GM12878 (cell line): ENCODE measurements around the gene ANKRD23. TPM values are rescaled to one million over a fixed set of nuclear protein-coding genes. Genes with fewer than 3 reads are reported as not detected.
A peak's percentile ranks its signal among the peaks of the same experiment; 100 is the strongest.

ENCODE experiments used
- ATAC-seq: fragments of 200-7000 bp; cut with Tn5 transposase; 3 replicates; pipeline ENCODE4 v1.9.1; 2020; ENCODE audit warnings: mild to moderate bottlenecking, moderate library complexity
- BruUV-seq: library from RNA; stranded (reverse); fragments of 400-500 nt; replicated peaks from 2 replicates; lab custom pipeline; 2021; lab: Mats Ljungman, UMichigan
- CTCF ChIA-PET: fragments of 300-600 bp; sonication (Branson Sonifier 250); formaldehyde crosslinking; extraction: SDS; loops from one replicate; lab custom pipeline; 2021; ENCODE audit warnings: inconsistent platforms; lab: Yijun Ruan, JAX
- POLR2A ChIA-PET: fragments of 350-600 bp; formaldehyde crosslinking; extraction: SDS; loops from one replicate; lab custom pipeline; 2021; ENCODE audit warnings: inconsistent platforms; lab: Charles Lee
- RAD21 ChIA-PET: fragments of 300-600 bp; sonication (Branson Sonifier 250); formaldehyde crosslinking; loops from one replicate; lab custom pipeline; 2023; ENCODE audit warnings: antibody characterized with exemption; ENCODE audit not compliant: unreplicated experiment; lab: Charles Lee
- SMC1A ChIA-PET: fragments of 300-600 bp; sonication (Branson Sonifier 250); formaldehyde crosslinking; loops from one replicate; lab custom pipeline; 2023; ENCODE audit not compliant: unreplicated experiment, uncharacterized antibody; lab: Charles Lee
- DNase-seq: peaks from one replicate; pipeline ENCODE4 v3.0.0-alpha.2; 2011; ENCODE audit warnings: low read depth, low spot score
- FAIRE-seq: peaks from 3 replicates; lab custom pipeline; 2011; peaks lifted over from hg19 to GRCh38; lab: Jason Lieb, UNC
- H2AFZ ChIP-seq: 2 replicates; pipeline ENCODE4 v1.6.0; 2011; ENCODE audit warnings: low read depth, low read length, control low read depth; ENCODE audit not compliant: control insufficient read depth
- H3K27ac ChIP-seq: 2 replicates; pipeline ENCODE4 v1.5.1; 2011; ENCODE audit warnings: control low read depth; ENCODE audit not compliant: control insufficient read depth, insufficient read depth
- H3K27me3 ChIP-seq, 2 experiments: replicated peaks in 1 of 2; 2 replicates each; pipeline versions ENCODE4 v1.6.0 to v1.6.1; 2011; ENCODE audit warnings: low read length in 1 of 2; ENCODE audit not compliant: control insufficient read depth in 2 of 2, insufficient read depth in 2 of 2
- H3K36me3 ChIP-seq, 2 experiments: 2 replicates each; pipeline ENCODE4 v1.5.1; 2011; ENCODE audit warnings: low read length in 1 of 2; ENCODE audit not compliant: control insufficient read depth in 2 of 2, insufficient read depth in 2 of 2
- H3K4me1 ChIP-seq: 2 replicates; pipeline ENCODE4 v1.6.1; 2011; ENCODE audit warnings: mild to moderate bottlenecking, low read length, moderate library complexity, mixed read lengths; ENCODE audit not compliant: control insufficient read depth, insufficient read depth
- H3K4me2 ChIP-seq: 2 replicates; pipeline ENCODE4 v1.6.0; 2011; ENCODE audit warnings: control low read depth; ENCODE audit not compliant: control insufficient read depth, insufficient read depth
- H3K4me3 ChIP-seq: fragments of 200-600 bp; sonication (generic); 2 replicates; pipeline ENCODE4 v1.5.1; 2016
- H3K79me2 ChIP-seq: 2 replicates; pipeline ENCODE4 v1.6.0; 2011; ENCODE audit warnings: low read length; ENCODE audit not compliant: control insufficient read depth, insufficient read depth
- H3K9ac ChIP-seq: 2 replicates; pipeline ENCODE4 v1.8.0; 2011; ENCODE audit warnings: low read length, control low read depth, mixed read lengths; ENCODE audit not compliant: control insufficient read depth, insufficient read depth
- H3K9me3 ChIP-seq: replicated peaks from 3 replicates; pipeline ENCODE4 v1.5.1; 2011; ENCODE audit warnings: mild to moderate bottlenecking, low read length; ENCODE audit not compliant: control insufficient read depth, insufficient read depth
- H4K20me1 ChIP-seq: 2 replicates; pipeline ENCODE4 v1.6.0; 2011; ENCODE audit not compliant: control insufficient read depth, insufficient read depth
- IKZF1 ChIP-seq: fragments of 450-650 bp; conservative IDR thresholded peaks from 2 replicates; pipeline ENCODE4 v1.6.1; 2017; ENCODE audit warnings: antibody characterized with exemption, mild to moderate bottlenecking
- IKZF2 ChIP-seq, 2 experiments: fragments of 450-650 bp; IDR thresholded peaks; 2 replicates each; pipeline ENCODE4 v1.6.1; 2017; ENCODE audit warnings: mild to moderate bottlenecking in 2 of 2, moderate library complexity in 2 of 2
- POLR2A ChIP-seq: IDR thresholded peaks from 2 replicates; pipeline ENCODE4 v1.6.1; 2011; ENCODE audit warnings: low read depth, mild to moderate bottlenecking, low read length
- RB1 ChIP-seq: fragments of 450-650 bp; formaldehyde crosslinking; IDR thresholded peaks from 2 replicates; pipeline ENCODE4 v1.6.1; 2017; ENCODE audit warnings: mild to moderate bottlenecking, borderline replicate concordance
- ZNF207 ChIP-seq: fragments of 450-650 bp; IDR thresholded peaks from 2 replicates; pipeline ENCODE4 v1.6.1; 2014; ENCODE audit warnings: antibody characterized with exemption, mild to moderate bottlenecking, borderline replicate concordance
- WGBS: methylation state at CpG from one replicate; pipeline ENCODE4 v1.1.6; 2016; ENCODE audit warnings: low lambda C conversion rate; ENCODE audit not compliant: insufficient replicate concordance, insufficient coverage; ENCODE audit errors: missing lambda C conversion rate; 5-methylcytosine and 5-hydroxymethylcytosine counted together
- in situ Hi-C: fragments of 300-500 bp; cut with MboI; formaldehyde crosslinking; loops from 9 replicates; pipeline ENCODE4 v1.14.3; 2018; ENCODE audit warnings: mixed read lengths
- intact Hi-C: fragments of 100-400 bp; cut with micrococcal nuclease; formaldehyde crosslinking; loops from one replicate; pipeline ENCODE4 v1.14.2; 2022; ENCODE audit not compliant: unreplicated experiment
- polyA plus RNA-seq, 11 experiments: library from polyadenylated mRNA; depleted of rRNA in 4 of 11; unstranded in 6 of 11; stranded (reverse) in 5 of 11; fragments of >200 nt; fragmentation: Nextera tagmentation in 4 of 11; fragmentation: Illumina TruSeq in 1 of 11; extraction: Ambion mirVana in 4 of 11; extraction: Trizol in 1 of 11; gene quantifications; 1 replicate in 1 of 11; 2 replicates in 10 of 11; pipeline versions ENCODE4 v1.2.1 to v1.2.3, GENCODE V29; 2011 to 2016; ENCODE audit warnings: inconsistent platforms in 2 of 11, missing spikeins in 2 of 11, low read depth in 1 of 11
- total RNA-seq, 4 experiments: library from RNA; depleted of rRNA in 3 of 4; stranded (reverse); fragments of >200 nt in 3 of 4; fragmentation: Illumina TruSeq in 1 of 4; extraction: Trizol in 1 of 4; gene quantifications; 2 replicates each; pipeline versions ENCODE4 v1.2.1 to v1.2.3, GENCODE V29; 2013 to 2021
- TF ChIP-seq, protein P1 (sequence below): fragments of 450-650 bp; IDR thresholded peaks from 2 replicates; pipeline ENCODE4 v1.6.1; 2017; ENCODE audit warnings: mild to moderate bottlenecking, moderate library complexity
- TF ChIP-seq, protein P2 (sequence below): IDR thresholded peaks from 2 replicates; pipeline ENCODE4 v1.6.1; 2012; ENCODE audit warnings: mild to moderate bottlenecking, low read depth, low read length

ANKRD23 gene
- total and polyA plus RNA-seq, 10 of the 15 experiments (the other 5 are each of a cell fraction or from before 2014, with no cell fraction given) = 0.34 to 5.3 (median 2.7) TPM

DNA sequence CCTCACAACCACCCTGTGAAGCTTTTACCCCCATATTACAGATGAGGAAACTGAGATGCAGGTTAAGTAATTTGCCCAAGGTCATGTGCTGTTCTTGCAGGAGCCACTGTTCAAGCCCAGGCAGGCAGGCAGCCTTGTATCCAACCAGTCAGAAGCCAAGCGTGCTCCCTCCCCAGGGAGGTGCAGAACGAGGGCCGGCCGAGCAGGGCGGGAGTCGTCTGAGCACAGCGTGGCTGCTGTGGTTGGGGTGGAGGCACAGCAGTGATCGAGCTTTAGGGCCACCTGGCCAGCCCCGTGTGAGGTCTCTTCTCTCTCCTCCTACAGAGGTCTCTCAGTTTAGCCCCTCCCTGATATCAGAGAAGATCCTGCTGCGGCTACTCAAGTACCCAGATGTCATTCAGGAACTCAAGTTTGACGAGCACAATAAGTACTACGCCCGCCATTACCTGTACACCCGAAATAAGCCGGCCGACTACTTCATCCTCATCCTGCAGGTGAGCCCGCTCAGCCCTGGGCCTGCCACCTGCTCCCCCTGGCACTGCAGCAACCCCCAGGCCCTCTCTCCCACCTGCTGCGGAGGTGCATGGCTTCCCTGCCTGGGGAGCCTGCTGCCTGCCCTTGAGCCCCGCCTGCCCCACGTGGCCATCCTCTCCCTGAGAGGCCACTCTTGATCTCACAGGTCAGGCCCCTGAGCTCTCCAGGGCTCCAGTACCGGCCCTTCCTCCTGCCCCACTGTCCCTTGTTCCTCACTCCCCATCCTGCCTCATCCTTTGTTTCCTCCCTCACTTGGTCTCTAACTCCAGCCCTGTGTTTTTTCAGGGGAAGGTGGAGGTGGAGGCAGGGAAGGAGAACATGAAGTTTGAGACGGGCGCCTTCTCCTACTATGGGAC lies 44.8 kb downstream of the ANKRD23 start:
- Histone ChIP-seq H3K9me3 (no peaks in the 10 kb centered on the region), H3K4me3 (no peak overlapping the region), H3K27me3 (no peaks in the 10 kb centered on the region), H3K36me3 (peaks cover 20 to 23% of the 10 kb centered on the region in 2 experiments), H3K9ac (no peak overlapping the region), H3K79me2 (no peaks in the 10 kb centered on the region; the same call in 1 of the 2 replicates), H4K20me1 (no peaks in the 10 kb centered on the region), H2AFZ (no peak overlapping the region), H3K4me1 (peaks cover 18% of the 10 kb centered on the region), H3K4me2 (no peak overlapping the region), H3K27ac (no peak overlapping the region)
- FAIRE-seq (no peak), ATAC-seq (no peak), DNase-seq (no peak)
- ChIA-PET RAD21 (interaction anchor here (1.3 to 2.1 kb wide), 2 partner anchors 33 to 37 kb away, joined by 4 to 15 read pairs; partner anchors contain the start of gene CNNM4), SMC1A (interaction anchor here (2.4 kb wide), 1 partner anchor 36 kb away, joined by 16 read pairs; no protein-coding TSS in a partner anchor), POLR2A (no interaction called here), CTCF (interaction anchor here (0.7 to 2.6 kb wide), 4 partner anchors 20 to 288 kb away, joined by 3 to 10 read pairs (median 4); no protein-coding TSS in a partner anchor)
- WGBS = 86% methylated on average over 23 of the region's 23 CpGs
- intact Hi-C loops = no loop called here
- no peak for TF ChIP-seq IKZF1
- TF ChIP-seq IKZF2 (IDR thresholded peaks at IDR 0.05) = no peak
- 0 out of 2 replicates have a peak, but pooled peaks have one; percentile 5 for TF ChIP-seq POLR2A
- no peak for TF ChIP-seq ZNF207
- TF ChIP-seq, protein P1, sequence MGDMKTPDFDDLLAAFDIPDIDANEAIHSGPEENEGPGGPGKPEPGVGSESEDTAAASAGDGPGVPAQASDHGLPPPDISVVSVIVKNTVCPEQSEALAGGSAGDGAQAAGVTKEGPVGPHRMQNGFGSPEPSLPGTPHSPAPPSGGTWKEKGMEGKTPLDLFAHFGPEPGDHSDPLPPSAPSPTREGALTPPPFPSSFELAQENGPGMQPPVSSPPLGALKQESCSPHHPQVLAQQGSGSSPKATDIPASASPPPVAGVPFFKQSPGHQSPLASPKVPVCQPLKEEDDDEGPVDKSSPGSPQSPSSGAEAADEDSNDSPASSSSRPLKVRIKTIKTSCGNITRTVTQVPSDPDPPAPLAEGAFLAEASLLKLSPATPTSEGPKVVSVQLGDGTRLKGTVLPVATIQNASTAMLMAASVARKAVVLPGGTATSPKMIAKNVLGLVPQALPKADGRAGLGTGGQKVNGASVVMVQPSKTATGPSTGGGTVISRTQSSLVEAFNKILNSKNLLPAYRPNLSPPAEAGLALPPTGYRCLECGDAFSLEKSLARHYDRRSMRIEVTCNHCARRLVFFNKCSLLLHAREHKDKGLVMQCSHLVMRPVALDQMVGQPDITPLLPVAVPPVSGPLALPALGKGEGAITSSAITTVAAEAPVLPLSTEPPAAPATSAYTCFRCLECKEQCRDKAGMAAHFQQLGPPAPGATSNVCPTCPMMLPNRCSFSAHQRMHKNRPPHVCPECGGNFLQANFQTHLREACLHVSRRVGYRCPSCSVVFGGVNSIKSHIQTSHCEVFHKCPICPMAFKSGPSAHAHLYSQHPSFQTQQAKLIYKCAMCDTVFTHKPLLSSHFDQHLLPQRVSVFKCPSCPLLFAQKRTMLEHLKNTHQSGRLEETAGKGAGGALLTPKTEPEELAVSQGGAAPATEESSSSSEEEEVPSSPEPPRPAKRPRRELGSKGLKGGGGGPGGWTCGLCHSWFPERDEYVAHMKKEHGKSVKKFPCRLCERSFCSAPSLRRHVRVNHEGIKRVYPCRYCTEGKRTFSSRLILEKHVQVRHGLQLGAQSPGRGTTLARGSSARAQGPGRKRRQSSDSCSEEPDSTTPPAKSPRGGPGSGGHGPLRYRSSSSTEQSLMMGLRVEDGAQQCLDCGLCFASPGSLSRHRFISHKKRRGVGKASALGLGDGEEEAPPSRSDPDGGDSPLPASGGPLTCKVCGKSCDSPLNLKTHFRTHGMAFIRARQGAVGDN = no peak
- TF ChIP-seq, protein P2, sequence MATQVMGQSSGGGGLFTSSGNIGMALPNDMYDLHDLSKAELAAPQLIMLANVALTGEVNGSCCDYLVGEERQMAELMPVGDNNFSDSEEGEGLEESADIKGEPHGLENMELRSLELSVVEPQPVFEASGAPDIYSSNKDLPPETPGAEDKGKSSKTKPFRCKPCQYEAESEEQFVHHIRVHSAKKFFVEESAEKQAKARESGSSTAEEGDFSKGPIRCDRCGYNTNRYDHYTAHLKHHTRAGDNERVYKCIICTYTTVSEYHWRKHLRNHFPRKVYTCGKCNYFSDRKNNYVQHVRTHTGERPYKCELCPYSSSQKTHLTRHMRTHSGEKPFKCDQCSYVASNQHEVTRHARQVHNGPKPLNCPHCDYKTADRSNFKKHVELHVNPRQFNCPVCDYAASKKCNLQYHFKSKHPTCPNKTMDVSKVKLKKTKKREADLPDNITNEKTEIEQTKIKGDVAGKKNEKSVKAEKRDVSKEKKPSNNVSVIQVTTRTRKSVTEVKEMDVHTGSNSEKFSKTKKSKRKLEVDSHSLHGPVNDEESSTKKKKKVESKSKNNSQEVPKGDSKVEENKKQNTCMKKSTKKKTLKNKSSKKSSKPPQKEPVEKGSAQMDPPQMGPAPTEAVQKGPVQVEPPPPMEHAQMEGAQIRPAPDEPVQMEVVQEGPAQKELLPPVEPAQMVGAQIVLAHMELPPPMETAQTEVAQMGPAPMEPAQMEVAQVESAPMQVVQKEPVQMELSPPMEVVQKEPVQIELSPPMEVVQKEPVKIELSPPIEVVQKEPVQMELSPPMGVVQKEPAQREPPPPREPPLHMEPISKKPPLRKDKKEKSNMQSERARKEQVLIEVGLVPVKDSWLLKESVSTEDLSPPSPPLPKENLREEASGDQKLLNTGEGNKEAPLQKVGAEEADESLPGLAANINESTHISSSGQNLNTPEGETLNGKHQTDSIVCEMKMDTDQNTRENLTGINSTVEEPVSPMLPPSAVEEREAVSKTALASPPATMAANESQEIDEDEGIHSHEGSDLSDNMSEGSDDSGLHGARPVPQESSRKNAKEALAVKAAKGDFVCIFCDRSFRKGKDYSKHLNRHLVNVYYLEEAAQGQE = no peak
- no peak for TF ChIP-seq RB1
- no TSS peak for BruUV-seq
- in situ Hi-C loops = no loop called here
